Osteocyte (in vitro differentiated cells): Measurements from ENCODE around the gene AMDHD2. TPM values are rescaled to one million over a fixed set of nuclear protein-coding genes. Genes with fewer than 3 reads are reported as not detected.
A peak's percentile ranks its signal among the peaks of the same experiment; 100 is the strongest.

Source experiments
- DNase-seq: peaks from one replicate; pipeline ENCODE4 v3.0.0; 2021; ENCODE audit warnings: mixed read lengths; ENCODE audit not compliant: unreplicated experiment; ENCODE audit errors: extremely low spot score
- H3K27ac Mint-ChIP-seq: one replicate; pipeline ENCODE4 v1.8.0; 2021; ENCODE audit warnings: mild to moderate bottlenecking, mixed read lengths; ENCODE audit not compliant: unreplicated experiment
- H3K27me3 Mint-ChIP-seq: one replicate; pipeline ENCODE4 v1.8.0; 2021; ENCODE audit warnings: mixed read lengths; ENCODE audit not compliant: unreplicated experiment
- H3K36me3 Mint-ChIP-seq: one replicate; pipeline ENCODE4 v1.8.0; 2021; ENCODE audit warnings: mixed read lengths; ENCODE audit not compliant: unreplicated experiment
- H3K4me1 Mint-ChIP-seq: one replicate; pipeline ENCODE4 v1.8.0; 2021; ENCODE audit warnings: mixed read lengths; ENCODE audit not compliant: unreplicated experiment
- H3K4me3 Mint-ChIP-seq: one replicate; pipeline ENCODE4 v1.8.0; 2021; ENCODE audit warnings: mild to moderate bottlenecking, moderate library complexity, mixed read lengths; ENCODE audit not compliant: unreplicated experiment
- H3K9me3 Mint-ChIP-seq: one replicate; pipeline ENCODE4 v1.8.0; 2021; ENCODE audit warnings: mixed read lengths; ENCODE audit not compliant: unreplicated experiment
- total RNA-seq: library from RNA; stranded (reverse); gene quantifications from 2 replicates; pipeline ENCODE4 v1.2.1, GENCODE V29; 2021
- TF ChIP-seq, protein P1 (sequence below): fragments of 200-600 bp; sonication (generic); IDR thresholded peaks from 2 replicates; pipeline ENCODE4 v1.5.0; 2021; ENCODE audit warnings: antibody characterized with exemption, mild to moderate bottlenecking, moderate library complexity

AMDHD2 gene
- total RNA-seq, 1 donor from 2014 or later, result 56.6 TPM

DNA sequence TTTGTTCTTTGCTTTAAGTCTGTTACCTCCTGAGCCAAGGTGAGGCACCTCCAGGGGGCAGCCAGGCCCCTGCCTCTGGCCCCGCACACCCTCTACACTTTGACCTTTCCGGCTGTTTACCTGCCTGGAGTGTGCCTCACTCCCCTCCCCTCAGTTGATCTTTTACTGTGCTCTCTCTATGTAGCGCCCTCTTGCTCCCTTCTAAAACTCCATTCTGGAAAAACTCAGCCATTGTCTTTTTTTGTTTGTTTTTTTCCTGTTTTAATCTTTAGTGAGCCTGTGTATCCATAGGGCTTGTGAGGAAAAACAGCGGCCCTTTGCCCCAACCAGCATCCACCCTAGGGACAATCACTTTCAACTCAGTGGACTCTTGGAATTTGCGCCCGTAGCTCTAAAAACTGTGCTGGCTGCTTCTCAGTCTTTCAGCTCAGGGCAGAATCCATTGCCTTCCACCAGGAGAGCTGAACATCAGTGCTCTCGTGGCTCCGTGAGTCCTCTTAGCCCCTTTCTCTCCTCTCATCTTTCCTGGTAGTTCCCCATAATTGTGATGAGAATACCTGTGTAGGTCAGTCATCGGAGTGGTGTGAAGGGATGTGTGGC, 4.3 kb downstream of the AMDHD2 start:
- peaks cover 12% of the 10 kb centered on the region for H3K4me1 Mint-ChIP-seq
- H3K9me3 Mint-ChIP-seq, result no peaks in the 10 kb centered on the region
- TF ChIP-seq, protein P1, sequence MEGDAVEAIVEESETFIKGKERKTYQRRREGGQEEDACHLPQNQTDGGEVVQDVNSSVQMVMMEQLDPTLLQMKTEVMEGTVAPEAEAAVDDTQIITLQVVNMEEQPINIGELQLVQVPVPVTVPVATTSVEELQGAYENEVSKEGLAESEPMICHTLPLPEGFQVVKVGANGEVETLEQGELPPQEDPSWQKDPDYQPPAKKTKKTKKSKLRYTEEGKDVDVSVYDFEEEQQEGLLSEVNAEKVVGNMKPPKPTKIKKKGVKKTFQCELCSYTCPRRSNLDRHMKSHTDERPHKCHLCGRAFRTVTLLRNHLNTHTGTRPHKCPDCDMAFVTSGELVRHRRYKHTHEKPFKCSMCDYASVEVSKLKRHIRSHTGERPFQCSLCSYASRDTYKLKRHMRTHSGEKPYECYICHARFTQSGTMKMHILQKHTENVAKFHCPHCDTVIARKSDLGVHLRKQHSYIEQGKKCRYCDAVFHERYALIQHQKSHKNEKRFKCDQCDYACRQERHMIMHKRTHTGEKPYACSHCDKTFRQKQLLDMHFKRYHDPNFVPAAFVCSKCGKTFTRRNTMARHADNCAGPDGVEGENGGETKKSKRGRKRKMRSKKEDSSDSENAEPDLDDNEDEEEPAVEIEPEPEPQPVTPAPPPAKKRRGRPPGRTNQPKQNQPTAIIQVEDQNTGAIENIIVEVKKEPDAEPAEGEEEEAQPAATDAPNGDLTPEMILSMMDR, result no peak
- H3K4me3 Mint-ChIP-seq, result no peak overlapping the region
- H3K27ac Mint-ChIP-seq, result peak overlapping the region; percentile 7
- DNase-seq, result no peak
- peaks cover 17% of the 10 kb centered on the region for H3K36me3 Mint-ChIP-seq
- no peaks in the 10 kb centered on the region for H3K27me3 Mint-ChIP-seq

DNA sequence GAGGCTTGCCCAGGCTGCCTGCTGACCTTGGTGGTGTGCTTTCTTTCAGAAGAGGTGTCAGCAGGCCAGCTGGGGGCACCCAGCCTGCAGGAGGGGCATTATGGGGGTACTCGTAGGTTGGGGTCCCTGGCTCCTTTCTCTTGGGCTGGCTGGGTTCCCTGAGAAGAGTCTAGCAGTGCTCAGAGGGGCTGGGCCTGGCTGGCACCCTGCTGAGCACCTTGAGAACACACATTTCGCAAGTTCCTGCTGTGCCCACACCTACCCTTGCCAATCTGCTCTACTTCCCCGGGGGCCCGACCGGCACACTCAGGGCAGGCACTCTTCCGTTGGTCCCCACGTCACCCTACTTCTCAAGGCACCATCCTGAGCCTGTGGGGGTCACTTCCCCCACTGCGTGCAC, 6.0 kb downstream of the AMDHD2 start:
- Mint-ChIP-seq H3K4me3 (no peak overlapping the region), H3K36me3 (peaks cover 19% of the 10 kb centered on the region), H3K4me1 (peaks cover 6% of the 10 kb centered on the region), H3K27ac (no peak overlapping the region), H3K27me3 (no peaks in the 10 kb centered on the region), H3K9me3 (no peaks in the 10 kb centered on the region)
- TF ChIP-seq, protein P1, result no peak
- no peak for DNase-seq

DNA sequence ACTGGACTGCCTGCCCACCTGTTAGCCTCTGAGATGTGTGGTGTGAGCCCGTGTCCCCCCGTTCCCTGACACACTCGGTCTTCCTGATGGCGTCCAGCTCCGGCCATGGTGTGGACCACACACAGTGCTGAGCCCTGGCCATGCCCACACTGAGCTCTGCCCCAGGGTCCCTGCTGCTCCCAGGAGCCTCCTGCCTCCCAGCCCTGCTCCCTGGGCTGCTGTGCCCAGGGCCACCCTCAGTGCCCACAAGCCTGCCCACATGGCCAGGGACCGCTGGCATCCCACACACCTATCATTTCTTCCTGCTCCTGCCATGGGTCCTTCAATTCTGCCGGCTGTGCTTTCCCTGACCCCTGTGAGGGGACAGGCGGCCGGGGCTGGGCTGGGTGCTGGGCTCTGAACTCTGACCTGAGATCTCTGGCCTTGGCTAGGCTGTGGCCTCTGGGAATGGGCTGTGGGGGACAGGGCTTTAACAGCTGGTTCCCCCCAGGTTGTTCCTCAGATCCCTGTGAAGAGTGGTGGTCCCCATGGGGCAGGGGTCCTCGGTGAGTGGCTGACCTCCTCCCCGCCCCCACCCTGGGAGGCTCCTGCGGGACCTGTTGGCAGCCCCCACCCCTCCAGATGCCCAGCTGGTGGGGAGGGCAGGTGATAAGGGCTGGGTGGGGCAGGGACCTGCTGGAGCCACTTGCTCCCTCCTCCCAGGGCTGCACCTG, 7.1 kb downstream of the AMDHD2 start:
- H3K4me3 Mint-ChIP-seq, result no peak overlapping the region
- TF ChIP-seq, protein P1, result no peak
- H3K27me3 Mint-ChIP-seq, result no peaks in the 10 kb centered on the region
- H3K9me3 Mint-ChIP-seq, result no peaks in the 10 kb centered on the region
- no peak for DNase-seq
- H3K36me3 Mint-ChIP-seq, result peaks cover 19% of the 10 kb centered on the region
- H3K4me1 Mint-ChIP-seq, result peaks cover 7% of the 10 kb centered on the region
- H3K27ac Mint-ChIP-seq, result no peak overlapping the region

DNA sequence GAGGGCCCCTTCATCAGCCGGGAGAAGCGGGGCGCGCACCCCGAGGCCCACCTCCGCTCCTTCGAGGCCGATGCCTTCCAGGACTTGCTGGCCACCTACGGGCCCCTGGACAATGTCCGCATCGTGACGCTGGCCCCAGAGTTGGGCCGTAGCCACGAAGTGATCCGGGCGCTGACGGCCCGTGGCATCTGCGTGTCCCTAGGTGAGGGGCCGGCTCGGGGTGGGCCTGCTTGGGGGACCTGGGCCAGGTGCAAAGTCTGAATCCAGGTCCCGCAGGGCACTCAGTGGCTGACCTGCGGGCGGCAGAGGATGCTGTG, 7.6 kb downstream of the AMDHD2 start:
- Mint-ChIP-seq H3K27me3 (no peaks in the 10 kb centered on the region), H3K4me3 (no peak overlapping the region), H3K4me1 (peaks cover 10% of the 10 kb centered on the region), H3K9me3 (no peaks in the 10 kb centered on the region), H3K36me3 (peaks cover 19% of the 10 kb centered on the region), H3K27ac (no peak overlapping the region)
- DNase-seq, result no peak
- TF ChIP-seq, protein P1, result no peak

DNA sequence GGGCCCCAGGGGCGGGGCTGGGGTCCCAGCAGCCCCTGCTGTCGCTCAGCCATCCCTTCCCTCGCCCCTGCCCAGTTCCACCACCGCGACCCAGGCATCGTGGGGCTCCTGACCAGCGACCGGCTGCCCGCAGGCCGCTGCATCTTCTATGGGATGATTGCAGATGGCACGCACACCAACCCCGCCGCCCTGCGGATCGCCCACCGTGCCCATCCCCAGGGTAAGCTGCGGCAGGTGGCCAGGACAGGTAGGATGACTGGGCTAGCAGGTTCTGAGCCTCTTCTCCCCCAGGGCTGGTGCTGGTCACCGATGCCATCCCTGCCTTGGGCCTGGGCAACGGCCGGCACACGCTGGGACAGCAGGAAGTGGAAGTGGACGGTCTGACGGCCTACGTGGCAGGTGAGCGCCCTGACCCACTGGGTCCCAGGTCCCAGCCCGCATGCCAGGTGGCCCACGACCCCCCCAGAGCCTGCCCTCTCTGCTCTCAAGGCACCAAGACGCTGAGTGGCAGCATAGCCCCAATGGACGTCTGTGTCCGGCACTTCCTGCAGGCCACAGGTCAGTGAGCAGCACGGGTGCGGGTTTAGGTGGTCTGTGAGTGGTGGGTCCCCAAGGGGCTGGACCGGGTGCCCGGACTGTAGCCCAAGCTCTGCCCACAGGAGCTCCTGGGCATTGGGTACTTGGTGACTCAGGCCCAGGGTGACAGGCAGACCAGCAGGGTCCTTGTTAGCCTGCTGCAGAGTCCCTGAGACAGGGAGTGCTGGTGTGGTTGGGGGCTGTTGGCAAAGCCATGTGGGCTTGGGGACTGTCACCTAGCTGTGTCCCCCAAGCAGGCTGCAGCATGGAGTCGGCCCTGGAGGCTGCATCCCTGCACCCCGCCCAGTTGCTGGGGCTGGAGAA, 8.2 kb downstream of the AMDHD2 start:
- TF ChIP-seq, protein P1, result no peak
- Mint-ChIP-seq H3K36me3 (peaks cover 19% of the 10 kb centered on the region), H3K4me1 (peaks cover 13% of the 10 kb centered on the region), H3K27me3 (no peaks in the 10 kb centered on the region), H3K27ac (no peak overlapping the region), H3K4me3 (no peak overlapping the region), H3K9me3 (no peaks in the 10 kb centered on the region)
- DNase-seq, result no peak
